ENCODE results near the gene PKNOX2.

DNA sequence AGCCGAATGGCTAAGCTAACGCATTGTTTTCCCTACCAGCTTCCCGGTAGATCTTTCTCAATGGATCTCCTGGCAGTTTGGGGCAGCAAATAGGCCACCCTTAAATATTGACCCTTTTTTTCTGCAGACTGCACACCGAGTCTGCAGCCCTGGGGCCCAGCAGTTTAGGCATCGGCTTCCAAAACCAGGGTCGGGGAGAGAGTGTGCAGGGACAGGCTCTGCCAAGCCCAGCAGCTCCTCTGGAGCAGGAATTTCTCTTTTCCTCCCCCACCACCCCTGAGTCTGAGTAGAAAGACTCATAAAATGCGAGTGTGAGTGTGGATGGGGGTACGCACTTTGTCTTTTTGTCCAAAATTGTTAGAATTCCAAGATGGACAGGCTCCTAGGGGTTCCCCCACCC is 218.3 kb downstream of the PKNOX2 start:
- TF ChIP-seq FOXM1 (IDR thresholded peaks at IDR 0.05; ENCODE audit: low read depth, low read length) (no peak), RAD21 (IDR thresholded peaks at IDR 0.05; ENCODE audit: insufficient read depth, low read depth, low read length) (no peak), GABPA (IDR thresholded peaks at IDR 0.05; ENCODE audit: low read depth) (no peak), EP300 (IDR thresholded peaks at IDR 0.05; ENCODE audit: borderline replicate concordance in 1 of 2, control insufficient read depth in 1 of 2, low read depth in 2 of 2, low read length in 2 of 2) (no peak), NFYA (IDR thresholded peaks at IDR 0.05; ENCODE audit: borderline replicate concordance, low read depth, low read length) (no peak)
- TF ChIP-seq, protein P1, sequence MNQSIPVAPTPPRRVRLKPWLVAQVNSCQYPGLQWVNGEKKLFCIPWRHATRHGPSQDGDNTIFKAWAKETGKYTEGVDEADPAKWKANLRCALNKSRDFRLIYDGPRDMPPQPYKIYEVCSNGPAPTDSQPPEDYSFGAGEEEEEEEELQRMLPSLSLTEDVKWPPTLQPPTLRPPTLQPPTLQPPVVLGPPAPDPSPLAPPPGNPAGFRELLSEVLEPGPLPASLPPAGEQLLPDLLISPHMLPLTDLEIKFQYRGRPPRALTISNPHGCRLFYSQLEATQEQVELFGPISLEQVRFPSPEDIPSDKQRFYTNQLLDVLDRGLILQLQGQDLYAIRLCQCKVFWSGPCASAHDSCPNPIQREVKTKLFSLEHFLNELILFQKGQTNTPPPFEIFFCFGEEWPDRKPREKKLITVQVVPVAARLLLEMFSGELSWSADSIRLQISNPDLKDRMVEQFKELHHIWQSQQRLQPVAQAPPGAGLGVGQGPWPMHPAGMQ (IDR thresholded peaks at IDR 0.05; ENCODE audit: borderline replicate concordance): no peak

Measured in GM12878 (cell line).